ENCODE data around the gene EEFSEC.

Gene EEFSEC

DNA sequence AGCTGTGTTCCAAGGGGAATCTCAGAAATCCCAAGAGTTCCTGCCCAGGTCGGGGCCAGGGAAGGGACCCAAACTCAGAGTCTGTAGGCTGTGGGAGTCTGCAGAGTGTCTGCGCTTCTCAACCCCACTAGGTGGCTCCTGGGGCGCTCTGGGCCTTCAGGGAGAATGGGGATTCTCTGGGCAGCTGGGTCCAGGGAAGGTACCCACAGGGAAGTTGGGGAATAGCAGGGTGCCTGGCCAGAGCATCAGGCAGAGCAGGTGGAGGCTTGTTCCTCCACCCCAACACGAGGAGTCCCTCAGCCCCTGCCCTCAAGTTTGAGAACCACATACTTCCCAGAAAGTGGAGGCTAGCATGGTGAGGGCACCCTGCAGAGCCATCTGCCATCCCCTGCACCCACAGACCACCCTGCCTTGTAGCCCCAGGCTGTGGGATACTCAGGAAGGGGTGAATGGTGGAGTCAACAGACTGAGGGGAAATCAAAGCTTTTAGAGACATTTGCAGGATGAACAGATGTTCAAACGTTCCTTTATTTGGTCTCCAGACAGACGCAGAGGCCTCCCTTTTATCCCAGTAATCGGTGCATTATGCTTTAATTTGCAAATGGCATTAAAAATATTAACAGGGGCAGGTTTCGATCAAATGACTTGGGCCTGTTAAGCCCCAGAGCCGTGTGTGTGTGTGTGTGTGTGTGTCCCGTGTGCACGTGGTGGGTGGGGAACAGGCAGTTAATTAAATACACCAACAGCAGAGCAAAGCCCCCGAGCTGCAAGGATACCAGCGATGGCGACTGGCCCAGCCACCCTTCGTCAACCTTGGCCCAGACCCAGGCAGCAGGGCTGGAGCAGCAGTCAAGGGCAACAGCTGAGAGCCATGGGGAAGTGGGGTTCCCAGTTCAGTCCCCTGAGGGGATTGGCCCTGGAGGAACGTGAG, 255.7 kb downstream of the EEFSEC start:
- peak in 1 of 2 experiments; percentile 5 for DNase-seq (ENCODE audit: low read depth in 1 of 2, low spot score in 1 of 2)
- Histone ChIP-seq H3K27ac (replicated peaks) (no peak overlapping the region), H3K27me3 (ENCODE audit: insufficient read depth, poor library complexity, severe bottlenecking) (no peaks in the 10 kb centered on the region), H3K4me3 (replicated peaks; ENCODE audit: insufficient read depth, low read length) (no peak overlapping the region)
- TF ChIP-seq GABPA (IDR thresholded peaks at IDR 0.05; ENCODE audit: low read depth) (no peak), SPI1 (IDR thresholded peaks at IDR 0.05; ENCODE audit: borderline replicate concordance, low read depth) (peak; percentile 13; the same call in 1 of the 2 replicates)

DNA sequence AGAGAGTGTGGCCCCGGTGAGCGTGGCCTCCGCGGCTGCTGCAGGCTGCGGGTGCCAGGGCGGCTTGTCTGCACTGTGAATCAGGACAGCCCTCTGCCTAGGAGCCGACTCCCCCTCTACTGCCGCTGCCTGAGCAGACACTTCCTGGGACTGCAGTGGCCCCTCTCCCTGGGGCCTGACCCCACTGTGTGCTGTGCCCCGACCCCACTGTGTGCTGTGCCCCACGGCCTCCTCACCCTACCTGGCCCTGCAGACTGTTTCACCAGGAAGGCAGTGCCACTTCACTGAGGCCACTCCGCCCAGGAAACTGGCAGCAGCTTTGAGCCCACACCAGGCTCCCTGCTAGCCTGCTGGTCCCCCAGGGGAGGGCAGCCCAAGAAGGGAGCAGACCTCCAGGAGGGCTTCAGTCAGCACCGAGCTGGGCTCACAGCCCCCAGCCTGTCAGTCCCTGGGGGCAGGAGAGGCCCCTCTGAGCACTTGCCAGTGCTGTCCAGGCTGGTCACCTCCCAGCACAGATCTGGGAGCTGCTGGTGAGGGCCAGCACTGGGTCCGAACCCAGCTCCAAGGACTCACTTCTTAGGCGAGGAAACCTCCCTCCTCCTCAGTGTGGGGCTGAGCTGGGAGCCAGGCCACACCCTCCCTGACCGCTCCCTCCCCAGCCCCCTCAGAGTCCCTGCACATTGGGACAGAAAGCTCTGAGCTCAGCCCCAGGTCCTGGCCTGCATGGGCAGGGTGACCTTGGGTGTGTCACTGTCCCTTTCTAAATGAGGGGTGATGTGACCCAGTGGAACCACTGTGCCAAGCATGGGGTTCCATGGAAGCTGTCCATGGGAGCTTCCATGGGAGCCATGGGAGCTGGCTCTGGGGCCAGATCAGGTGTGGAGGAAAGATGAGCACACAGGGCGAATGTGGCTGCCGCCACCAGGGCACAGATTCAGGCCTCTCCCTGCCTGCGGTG, 256.6 kb downstream of the EEFSEC start:
- Histone ChIP-seq H3K27ac (replicated peaks) (no peak overlapping the region), H3K4me3 (replicated peaks; ENCODE audit: insufficient read depth, low read length) (no peak overlapping the region), H3K27me3 (ENCODE audit: insufficient read depth, poor library complexity, severe bottlenecking) (no peaks in the 10 kb centered on the region)
- DNase-seq (ENCODE audit: low read depth in 1 of 2, low spot score in 1 of 2), result no peak
- TF ChIP-seq POLR2AphosphoS5 (IDR thresholded peaks at IDR 0.05; ENCODE audit: low read depth) (no peak), GABPA (IDR thresholded peaks at IDR 0.05; ENCODE audit: low read depth) (no peak), SPI1 (IDR thresholded peaks at IDR 0.05; ENCODE audit: borderline replicate concordance, low read depth) (no peak)
- TF ChIP-seq, protein P1, sequence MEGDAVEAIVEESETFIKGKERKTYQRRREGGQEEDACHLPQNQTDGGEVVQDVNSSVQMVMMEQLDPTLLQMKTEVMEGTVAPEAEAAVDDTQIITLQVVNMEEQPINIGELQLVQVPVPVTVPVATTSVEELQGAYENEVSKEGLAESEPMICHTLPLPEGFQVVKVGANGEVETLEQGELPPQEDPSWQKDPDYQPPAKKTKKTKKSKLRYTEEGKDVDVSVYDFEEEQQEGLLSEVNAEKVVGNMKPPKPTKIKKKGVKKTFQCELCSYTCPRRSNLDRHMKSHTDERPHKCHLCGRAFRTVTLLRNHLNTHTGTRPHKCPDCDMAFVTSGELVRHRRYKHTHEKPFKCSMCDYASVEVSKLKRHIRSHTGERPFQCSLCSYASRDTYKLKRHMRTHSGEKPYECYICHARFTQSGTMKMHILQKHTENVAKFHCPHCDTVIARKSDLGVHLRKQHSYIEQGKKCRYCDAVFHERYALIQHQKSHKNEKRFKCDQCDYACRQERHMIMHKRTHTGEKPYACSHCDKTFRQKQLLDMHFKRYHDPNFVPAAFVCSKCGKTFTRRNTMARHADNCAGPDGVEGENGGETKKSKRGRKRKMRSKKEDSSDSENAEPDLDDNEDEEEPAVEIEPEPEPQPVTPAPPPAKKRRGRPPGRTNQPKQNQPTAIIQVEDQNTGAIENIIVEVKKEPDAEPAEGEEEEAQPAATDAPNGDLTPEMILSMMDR (IDR thresholded peaks at IDR 0.05; ENCODE audit: insufficient read depth, low read length), result no peak
- TF ChIP-seq, protein P2, sequence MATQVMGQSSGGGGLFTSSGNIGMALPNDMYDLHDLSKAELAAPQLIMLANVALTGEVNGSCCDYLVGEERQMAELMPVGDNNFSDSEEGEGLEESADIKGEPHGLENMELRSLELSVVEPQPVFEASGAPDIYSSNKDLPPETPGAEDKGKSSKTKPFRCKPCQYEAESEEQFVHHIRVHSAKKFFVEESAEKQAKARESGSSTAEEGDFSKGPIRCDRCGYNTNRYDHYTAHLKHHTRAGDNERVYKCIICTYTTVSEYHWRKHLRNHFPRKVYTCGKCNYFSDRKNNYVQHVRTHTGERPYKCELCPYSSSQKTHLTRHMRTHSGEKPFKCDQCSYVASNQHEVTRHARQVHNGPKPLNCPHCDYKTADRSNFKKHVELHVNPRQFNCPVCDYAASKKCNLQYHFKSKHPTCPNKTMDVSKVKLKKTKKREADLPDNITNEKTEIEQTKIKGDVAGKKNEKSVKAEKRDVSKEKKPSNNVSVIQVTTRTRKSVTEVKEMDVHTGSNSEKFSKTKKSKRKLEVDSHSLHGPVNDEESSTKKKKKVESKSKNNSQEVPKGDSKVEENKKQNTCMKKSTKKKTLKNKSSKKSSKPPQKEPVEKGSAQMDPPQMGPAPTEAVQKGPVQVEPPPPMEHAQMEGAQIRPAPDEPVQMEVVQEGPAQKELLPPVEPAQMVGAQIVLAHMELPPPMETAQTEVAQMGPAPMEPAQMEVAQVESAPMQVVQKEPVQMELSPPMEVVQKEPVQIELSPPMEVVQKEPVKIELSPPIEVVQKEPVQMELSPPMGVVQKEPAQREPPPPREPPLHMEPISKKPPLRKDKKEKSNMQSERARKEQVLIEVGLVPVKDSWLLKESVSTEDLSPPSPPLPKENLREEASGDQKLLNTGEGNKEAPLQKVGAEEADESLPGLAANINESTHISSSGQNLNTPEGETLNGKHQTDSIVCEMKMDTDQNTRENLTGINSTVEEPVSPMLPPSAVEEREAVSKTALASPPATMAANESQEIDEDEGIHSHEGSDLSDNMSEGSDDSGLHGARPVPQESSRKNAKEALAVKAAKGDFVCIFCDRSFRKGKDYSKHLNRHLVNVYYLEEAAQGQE (IDR thresholded peaks at IDR 0.05; ENCODE audit: insufficient replicate concordance, low read depth), result no peak

DNA sequence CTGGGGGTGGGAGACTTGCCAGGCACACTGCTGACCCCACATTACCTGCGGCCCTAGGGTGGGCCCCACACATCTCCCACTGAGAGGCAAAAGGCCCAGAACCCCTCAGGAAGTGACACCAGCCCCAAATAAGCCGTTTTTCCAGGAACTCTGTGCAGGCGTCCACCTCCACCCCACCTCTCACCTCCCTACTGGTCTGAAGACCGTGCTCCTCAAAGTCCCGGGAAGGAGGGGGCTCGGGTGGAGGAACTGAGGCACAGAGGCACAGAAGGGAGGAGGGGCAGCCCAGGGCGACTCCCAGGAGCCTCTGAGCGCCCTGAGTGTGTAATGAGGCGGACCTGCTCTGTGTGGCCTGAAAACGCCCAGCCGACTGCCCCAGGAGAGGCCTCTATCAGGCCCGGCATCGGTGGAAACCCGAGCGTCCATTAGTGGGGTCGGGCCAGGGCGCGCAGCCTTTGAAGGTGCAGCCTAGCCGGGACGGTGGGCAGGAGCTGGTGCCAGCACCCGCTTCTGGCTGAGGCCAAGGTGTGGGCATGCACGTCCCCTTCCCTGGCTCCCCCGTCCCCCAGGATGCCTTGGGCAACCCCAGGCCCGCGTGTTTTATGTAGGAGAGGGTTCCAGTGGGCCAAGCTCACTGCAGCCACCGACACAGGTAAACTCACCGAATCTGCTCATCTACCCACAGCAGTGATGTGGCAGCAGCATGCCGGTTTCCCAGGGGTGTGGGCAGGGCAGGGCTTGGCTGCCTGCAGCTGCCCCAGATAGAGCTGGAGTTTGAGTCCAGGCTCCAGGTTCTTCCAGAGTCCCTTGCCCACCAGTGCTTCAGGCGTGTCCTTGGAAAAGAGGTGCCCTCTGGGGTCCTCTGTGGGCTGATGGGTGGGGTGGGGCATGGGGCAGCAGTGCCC, 257.6 kb downstream of the EEFSEC start:
- no peak for DNase-seq (ENCODE audit: low read depth in 1 of 2, low spot score in 1 of 2)
- no peaks in the 10 kb centered on the region for H3K27me3 ChIP-seq (ENCODE audit: insufficient read depth, poor library complexity, severe bottlenecking)
- no peak for TF ChIP-seq GABPA (IDR thresholded peaks at IDR 0.05; ENCODE audit: low read depth)
- no peak for TF ChIP-seq SPI1 (IDR thresholded peaks at IDR 0.05; ENCODE audit: borderline replicate concordance, low read depth)
- TF ChIP-seq, protein P2 (IDR thresholded peaks at IDR 0.05; ENCODE audit: insufficient replicate concordance, low read depth), result no peak
- TF ChIP-seq POLR2AphosphoS5 (IDR thresholded peaks at IDR 0.05; ENCODE audit: low read depth), result no peak
- TF ChIP-seq, protein P1 (IDR thresholded peaks at IDR 0.05; ENCODE audit: insufficient read depth, low read length), result no peak
- no peak overlapping the region for H3K4me3 ChIP-seq (replicated peaks; ENCODE audit: insufficient read depth, low read length)
- no peak overlapping the region for H3K27ac ChIP-seq (replicated peaks)

Data from HL-60 (cell line).